Dermis blood vessel endothelial cell (primary cell): ENCODE results near the gene GGA3. TPM values are rescaled to one million over a fixed set of nuclear protein-coding genes. Genes with fewer than 3 reads are reported as not detected.
A peak's percentile ranks its signal among the peaks of the same experiment; 100 is the strongest.
"Not testable (repeated sequence)": the region's sequence is repeated elsewhere in the genome, so short reads cannot be mapped to it uniquely, and the experiment has no call there.

Experiments
- DNase-seq: peaks from one replicate; pipeline ENCODE4 v3.0.0; 2010
- total RNA-seq: library from RNA; depleted of rRNA; stranded (reverse); fragments of >200 nt; gene quantifications from 2 replicates; pipeline ENCODE4 v1.2.3, GENCODE V29; 2014

GGA3 gene
- total RNA-seq, 1 donor from 2014 or later = 11.9 TPM

DNA sequence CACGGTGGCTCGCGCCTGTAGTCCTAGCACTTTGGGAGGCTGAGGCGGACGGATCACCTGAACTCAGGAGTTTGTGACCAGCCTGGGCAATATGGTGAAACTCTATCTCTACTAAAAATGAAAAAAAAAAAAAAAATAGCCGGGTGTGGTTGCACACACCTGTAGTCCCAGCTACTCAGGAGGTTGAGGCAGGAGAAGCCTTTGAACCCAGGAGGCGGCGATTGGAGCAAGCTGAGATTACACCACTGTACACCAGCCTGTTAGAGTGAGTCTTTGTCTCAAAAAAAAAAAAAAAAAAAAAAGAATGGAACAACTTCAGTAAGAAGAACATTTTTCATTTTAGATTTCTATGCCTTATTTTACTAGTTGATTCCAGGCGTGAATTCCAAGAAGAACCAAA, 53.2 kb downstream of the GGA3 start:
- no peak for DNase-seq

DNA sequence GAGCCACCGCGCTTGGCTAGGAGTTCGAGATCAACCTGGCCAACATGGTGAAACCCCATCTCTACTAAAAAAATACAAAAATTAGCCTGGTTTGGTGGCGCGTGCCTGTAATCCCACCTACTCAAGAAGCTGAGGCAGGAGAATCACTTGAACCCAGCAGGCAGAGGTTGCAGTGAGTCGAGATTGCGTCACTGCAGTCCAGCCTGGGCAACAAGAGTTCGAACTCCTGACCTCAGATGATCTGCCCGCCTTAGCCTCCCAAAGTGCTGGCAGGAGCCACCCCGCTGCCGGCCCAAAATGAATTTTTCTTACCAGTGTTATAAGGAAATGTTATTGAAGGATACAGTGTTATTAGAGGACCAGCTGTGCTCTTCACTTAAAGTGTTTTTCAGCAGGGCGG, 53.6 kb downstream of the GGA3 start:
- no peak for DNase-seq

GRCh38 chr17:75207050-75207407, 54.4 kb downstream of the GGA3 start:
- not testable (repeated sequence) for DNase-seq

GRCh38 chr17:75205793-75206163, 55.6 kb downstream of the GGA3 start:
- DNase-seq = no peak

DNA sequence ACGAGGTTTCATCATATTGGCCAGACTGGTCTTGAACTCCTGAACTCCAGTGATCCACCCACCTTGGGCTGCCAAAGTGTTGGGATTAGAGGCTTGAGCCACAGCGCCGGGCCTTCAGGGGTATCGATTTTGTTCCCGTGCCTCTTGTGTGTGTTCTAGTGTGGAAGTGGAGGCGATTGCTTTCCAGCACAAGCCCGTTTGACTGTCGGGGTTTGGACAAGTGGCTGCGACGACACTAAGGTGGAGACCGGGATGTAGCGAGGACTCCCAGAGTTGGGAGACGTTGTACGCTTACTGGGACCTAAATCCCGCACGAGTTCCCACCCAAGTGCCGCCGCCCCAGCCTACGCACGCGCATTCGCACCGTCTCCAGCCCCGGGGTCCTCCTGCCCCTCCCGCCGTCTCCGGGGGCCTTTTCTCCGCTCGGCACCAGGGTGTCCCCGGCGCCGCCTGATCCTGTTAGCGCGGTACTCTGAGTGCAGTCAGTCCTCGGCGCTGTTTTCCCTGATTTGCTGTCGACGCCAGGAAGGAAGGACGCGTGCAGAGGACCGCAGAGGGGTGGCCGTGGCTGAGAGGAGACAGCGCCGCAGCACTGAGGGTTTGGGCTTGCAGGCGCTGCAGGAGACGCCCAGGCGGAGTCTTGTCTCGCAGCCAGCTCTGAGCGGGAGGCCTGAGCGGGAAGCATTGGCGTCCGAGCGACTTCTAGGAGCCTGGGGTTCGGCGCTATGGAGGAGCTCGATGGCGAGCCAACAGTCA, 56.2 kb downstream of the GGA3 start, which contains the start of gene NUP85:
Gene NUP85, plus strand, starts transcription at position 643 of the 756 bp plus-strand sequence. Its CDS starts 83 bp downstream, at position 726.
- peak; percentile 97 for DNase-seq

DNA sequence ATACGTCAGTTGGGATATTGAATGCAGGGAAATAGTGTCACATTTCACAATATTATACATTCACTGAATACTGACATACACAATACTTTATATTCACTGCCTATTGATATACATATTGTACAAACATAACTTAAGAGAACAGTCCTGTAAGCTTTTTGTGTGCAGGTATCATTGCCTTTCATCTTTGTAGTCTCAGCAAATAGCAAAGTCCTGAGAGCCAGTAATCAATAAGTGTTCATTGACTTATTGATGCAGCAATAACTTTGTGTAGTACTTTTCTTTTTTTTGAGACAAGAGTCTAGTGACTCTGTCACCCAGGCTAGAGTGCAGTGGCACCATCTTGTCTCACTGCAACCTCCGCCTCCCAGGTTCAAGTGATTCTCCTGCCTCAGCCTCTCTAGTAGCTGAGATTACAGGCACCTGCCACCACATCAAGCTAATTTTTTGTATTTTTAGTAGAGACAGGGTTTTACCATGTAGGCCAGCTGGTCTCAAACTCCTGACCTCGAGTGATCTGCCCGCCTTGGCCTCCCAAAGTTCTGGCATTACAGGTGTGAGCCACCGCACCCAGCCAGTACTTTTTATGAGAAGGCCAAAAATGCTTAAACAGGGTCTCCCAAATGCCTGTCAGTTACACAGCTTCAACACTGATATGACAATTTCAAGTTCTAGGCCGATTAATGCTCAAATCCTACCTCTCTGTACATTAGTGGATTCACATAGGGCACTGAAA, 61.4 kb downstream of the GGA3 start:
- DNase-seq = no peak

GRCh38 chr17:75194879-75195278, 66.5 kb downstream of the GGA3 start:
- no peak for DNase-seq

DNA sequence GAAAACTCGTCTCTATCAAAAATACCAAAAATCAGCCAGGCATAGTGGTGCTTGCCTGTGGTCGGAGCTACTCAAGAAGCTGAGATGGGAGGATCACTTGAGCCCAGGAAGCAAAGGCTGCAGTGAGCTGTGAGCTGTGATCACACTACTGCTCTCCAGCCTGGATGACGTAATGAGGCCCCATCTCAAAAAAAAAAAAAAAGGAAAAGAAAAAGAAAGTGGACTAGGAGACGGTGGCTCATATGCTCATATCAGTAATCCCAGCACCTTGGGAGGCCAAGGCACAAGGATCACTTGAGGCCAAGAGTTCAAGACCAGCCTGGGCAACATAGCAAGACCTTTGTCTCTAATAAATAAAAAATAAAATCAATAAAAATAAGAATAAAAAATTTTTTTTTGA, 69.8 kb downstream of the GGA3 start:
- no peak for DNase-seq

DNA sequence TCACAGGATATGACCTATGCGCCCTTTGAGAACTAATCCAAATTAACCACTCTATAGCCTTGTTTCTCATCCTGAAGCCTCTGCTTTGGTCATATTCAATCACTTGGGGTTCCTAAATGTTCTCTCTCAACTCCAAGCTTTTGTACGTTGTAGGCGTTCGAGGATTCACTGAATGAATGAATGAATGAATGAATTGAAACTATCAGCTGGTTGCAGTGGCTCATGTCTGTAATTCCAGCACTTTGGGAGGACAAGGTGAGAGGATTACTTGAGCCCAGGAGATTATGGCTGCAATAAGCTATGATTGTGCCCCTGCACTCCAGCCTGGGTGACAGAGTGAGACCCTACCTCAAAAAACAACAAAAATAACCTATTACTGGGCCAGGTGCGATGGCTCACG, 72.8 kb downstream of the GGA3 start:
- no peak for DNase-seq

Other genes with a start within 250 kb of the GGA3 start
- gene MRPL58, start 248.9 kb downstream of the GGA3 start, total RNA-seq = 24.7 and 35.6 TPM in 2 replicates
- gene ATP5PD, start 214.6 kb downstream of the GGA3 start, total RNA-seq = 214 and 256 TPM in 2 replicates
- 17.4 and 22.8 TPM in 2 replicates for gene KCTD2, start 214.4 kb downstream of the GGA3 start, total RNA-seq
- gene SLC16A5, start 173.7 kb downstream of the GGA3 start, total RNA-seq = 11.4 and 17.1 TPM in 2 replicates
- 3.1 and 3.9 TPM in 2 replicates for gene ARMC7, start 151.6 kb downstream of the GGA3 start, total RNA-seq
- gene NT5C, start 129.9 kb downstream of the GGA3 start, total RNA-seq = 48.8 and 51.9 TPM in 2 replicates
- 120 and 160 TPM in 2 replicates for gene JPT1, start 107.1 kb downstream of the GGA3 start, total RNA-seq
- 116 and 134 TPM in 2 replicates for gene SUMO2, start 78.6 kb downstream of the GGA3 start, total RNA-seq
- 37.6 and 41.5 TPM in 2 replicates for gene NUP85, start 55.9 kb downstream of the GGA3 start, total RNA-seq
- 63.2 and 73.5 TPM in 2 replicates for gene MRPS7, start 273 bp upstream of the GGA3 start, total RNA-seq
- 10.6 and 12.8 TPM in 2 replicates for gene MIF4GD, start 9.6 kb upstream of the GGA3 start, total RNA-seq
- 10.3 and 13.1 TPM in 2 replicates for gene SLC25A19, start 27.8 kb upstream of the GGA3 start, total RNA-seq
- gene GRB2, start 144.1 kb upstream of the GGA3 start, total RNA-seq = 91.2 and 124 TPM in 2 replicates
- 50.4 and 70.6 TPM in 2 replicates for gene TMEM94, start 195.0 kb upstream of the GGA3 start, total RNA-seq